GM18520 (cell line): Measurements from ENCODE around the gene N4BP2L2.
A peak's percentile ranks its signal among the peaks of the same experiment; 100 is the strongest.
"Not testable (repeated sequence)": the region's sequence is repeated elsewhere in the genome, so short reads cannot be mapped to it uniquely, and the experiment has no call there.

ENCODE experiments used
- ATAC-seq: cut with Tn5 transposase; IDR thresholded peaks from one replicate; pipeline ENCODE4 v1.9.1; 2021; ENCODE audit not compliant: unreplicated experiment

The N4BP2L2 gene

GRCh38 chr13:32538621-32539246 lies at the start of gene N4BP2L2:
N4BP2L2 (minus strand) TSS chr13:32538795; CDS start chr13:32537027, 1,768 bp downstream.
- peak; percentile 94 for ATAC-seq

- no peak for ATAC-seq
Measured at GRCh38 chr13:32587811-32588170, 49.2 kb upstream of the N4BP2L2 start.

DNA sequence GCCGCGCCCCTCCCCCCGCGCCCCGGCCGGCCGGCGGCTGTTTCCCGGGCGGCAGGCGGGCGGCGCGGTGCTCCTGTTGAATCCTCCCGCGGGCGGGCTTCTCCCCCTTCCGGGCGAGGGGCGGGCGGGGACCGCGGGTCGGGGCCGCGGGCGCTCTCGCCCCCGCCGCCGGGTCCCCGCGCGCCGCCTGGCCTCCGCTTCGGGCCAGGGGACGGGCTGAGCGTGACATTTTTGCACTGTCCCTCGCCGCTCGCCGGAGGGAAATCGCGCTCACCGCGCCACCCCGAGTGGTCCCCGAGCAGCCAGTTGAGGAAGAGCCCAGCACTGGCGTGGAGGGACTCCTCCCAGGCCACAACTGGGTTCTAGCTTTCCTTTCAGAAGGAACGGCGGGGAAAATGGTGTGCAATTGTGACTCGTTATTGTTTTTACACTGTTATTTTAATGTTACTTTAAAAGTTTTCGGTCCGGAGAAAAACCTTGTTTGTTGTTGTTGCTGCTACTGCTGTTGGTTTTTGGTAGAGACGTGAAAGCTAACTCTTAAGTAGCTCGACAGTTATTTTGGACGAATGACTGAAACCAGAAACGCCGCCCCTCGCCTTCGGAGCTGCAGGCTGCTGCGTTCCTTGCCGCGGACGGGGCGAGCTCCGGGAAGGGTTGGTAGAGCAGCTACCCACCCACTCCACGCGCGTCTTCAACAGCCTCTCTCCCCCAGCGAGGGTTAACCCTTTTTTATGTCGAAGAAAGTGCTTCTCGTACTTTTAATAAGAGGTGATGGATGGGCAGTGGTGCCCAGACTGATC lies 48.6 kb upstream of the N4BP2L2 start:
- peak; percentile 21 for ATAC-seq

DNA sequence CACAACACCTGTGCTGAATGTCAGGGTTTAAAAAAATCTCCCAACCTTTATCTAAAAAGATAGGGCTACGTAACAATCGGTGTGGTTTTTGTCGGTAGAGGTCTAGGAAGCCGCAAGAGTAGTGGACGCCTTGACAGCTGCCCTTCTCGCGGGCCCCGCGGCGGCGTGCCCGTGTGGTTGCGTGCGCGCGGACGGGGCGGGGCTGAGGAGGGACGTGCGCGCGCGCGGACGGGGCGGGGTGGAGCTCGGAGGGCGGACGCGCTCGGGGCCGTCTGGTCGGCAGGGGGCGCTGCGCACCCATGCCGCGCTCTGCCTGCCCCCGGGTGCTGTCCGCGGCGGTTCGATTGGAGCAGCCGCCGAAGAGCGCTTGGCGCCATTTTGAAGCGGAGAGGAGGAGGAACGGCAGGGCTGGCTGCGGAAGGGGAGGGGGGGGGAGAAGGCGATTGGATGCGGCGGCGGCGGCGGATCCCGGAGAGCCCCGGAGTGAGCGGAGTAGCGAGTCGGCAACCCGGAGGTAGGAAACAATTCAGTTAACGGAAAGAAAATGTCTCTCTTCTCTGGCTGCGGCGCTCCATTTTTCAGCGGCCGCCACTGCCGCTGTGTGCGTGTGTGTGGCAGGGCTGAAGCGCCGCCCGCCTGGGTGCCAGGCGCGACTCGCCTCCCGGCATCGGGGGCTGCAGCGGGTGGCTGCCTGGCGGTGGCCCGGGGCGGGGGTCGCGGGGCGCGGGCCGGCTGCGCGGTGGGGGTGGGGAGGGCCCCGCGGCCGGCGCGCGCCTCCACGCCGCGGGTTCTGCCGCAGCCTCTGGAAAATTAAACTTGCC lies 47.7 kb upstream of the N4BP2L2 start, which contains the start of gene PDS5B:
Gene PDS5B (plus strand): TSS at position 373 of the 821 bp plus-strand sequence. CDS start 62,321 bp downstream, outside the sequence.
- peak; percentile 81 for ATAC-seq

DNA sequence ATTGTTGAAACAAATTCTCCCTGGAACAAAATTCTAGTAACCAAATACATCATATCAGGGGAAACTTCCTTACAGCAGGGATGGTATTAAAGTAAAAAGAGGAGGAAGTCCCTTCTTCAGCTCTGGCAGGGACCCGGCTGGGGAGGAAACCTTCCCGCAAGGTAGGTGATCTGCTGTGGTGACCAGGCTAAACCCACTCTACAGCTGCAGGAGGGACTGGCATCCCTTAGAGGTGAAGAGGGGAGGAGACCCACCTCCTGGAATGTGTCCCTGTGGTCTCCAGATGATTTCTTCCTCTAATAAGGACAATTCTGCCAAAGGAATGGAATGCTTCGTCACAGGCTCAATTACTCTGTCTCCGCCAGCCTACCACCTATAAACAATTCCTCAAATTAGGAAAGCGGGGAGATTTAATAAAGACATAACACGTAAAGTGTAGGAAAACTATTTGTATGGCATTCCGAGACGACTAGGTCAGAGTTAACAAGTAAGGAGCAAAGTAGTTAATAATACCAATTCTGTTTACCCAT lies 47.0 kb upstream of the N4BP2L2 start:
- no peak for ATAC-seq

DNA sequence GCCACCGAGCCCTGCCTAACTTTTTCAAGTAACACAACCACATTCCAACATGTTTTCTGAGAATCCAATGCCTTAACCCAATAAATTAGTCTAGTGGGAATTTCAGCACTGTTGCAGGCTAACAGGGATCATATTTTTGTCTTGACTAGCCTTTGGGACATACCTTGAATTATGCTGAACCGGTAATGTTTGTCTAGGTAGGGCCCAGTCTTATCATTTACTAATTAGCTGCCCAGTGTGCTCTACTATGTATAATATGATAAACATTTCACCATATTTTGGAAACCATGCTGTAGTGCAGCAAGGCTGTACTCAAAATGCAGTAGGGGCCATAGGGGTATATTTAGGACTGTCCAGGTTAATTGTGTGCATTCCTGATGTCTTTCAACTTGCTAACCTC lies 44.4 kb upstream of the N4BP2L2 start:
- ATAC-seq, result no peak

DNA sequence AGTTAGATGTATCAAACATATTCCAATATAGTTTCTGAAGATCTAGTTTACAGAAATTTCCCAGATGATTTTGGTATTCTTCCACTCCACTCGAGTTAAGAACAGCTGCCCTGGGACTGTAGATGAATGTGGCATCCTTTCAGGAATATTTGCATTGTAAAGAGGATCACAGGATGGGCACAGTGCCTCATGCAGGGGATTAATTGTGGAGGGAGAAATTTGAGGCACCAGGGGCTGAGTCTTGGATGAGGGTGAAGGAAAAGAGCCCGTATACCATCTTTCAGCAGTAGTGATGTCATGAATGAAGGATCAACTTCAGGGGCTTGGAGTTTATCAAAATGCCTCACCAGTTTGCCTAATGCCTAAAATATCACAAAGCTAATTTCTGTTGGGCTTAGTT lies 43.7 kb upstream of the N4BP2L2 start:
- no peak for ATAC-seq

- ATAC-seq, result no peak
Measured at GRCh38 chr13:32581177-32581786, 42.7 kb upstream of the N4BP2L2 start.

DNA sequence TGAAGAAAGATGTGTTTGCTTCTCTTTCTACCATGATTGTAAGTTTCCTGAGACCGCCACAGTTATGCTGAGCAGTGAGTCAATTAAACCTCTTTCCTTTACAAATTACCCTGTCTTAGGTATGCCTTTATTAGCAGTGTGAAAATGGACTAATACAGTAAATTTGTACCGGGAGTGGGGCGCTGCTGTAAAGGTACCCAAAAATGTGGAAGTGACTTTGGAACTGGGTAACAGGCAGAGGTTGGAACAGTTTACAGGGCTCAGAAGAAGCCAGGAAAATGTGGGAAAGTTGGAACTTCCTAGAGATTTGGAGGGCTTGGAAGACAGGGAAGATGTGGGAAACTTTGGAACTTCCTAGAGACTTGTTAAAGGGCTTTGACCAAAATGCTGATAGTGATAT lies 38.4 kb upstream of the N4BP2L2 start:
- no peak for ATAC-seq

GRCh38 chr13:32575687-32576086 lies 37.1 kb upstream of the N4BP2L2 start:
- ATAC-seq, result not testable (repeated sequence)

DNA sequence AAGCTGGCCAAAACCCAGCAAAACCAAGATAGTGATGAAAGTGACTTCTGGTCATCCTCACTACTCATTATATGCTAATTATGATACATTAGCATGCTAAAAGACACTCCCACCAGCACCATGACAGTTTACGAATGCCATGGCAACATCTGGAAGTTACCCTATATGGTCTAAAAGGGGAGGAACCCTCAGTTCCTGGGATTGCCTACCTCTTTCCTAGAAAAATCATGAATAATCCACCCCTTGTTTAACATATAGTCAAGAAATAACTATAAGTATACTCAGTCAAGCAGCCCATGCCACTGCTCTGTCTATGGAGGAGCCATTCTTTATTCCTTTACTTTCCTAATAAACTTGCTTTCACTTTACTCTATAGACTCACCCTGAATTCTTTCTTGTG lies 22.2 kb upstream of the N4BP2L2 start:
- ATAC-seq, result not testable (repeated sequence)

DNA sequence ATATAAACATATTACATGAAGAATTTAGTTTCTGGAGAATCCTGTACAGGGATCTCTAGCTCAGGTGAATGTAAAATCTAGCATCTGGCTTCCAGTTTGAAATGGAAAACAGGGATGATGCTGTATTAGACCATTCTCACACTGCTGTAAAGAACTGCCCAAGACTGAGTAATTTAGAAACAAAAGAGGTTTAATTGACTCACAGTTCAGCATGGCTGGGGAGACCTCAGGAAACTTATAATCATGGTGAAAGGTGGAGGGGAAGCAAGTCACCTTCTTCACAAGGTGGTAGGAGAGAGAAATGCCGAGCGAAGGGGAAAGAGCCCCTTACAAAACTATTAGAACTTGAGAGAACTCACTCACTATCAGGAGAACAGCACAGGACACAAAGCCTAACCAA lies 17.0 kb upstream of the N4BP2L2 start:
- ATAC-seq, result no peak

DNA sequence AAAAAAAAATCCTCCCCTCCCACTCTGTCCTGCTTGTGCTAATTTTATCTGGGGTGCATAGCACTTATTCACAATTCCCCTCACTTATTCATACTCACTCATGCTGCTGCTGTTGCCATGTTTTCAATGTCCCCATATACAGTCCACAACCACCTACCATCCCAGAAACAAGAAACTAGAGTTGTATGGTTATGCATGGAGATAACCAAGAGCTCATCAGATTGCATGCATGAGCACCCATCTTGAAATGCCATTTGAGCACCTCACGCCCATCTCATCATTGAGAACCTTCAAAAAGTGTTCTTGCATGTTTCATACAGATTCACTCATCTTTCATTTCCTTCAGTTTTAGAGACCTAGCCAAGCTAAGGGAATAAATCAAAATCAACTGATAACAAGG lies 15.1 kb upstream of the N4BP2L2 start:
- ATAC-seq, result no peak

- no peak for ATAC-seq
Measured at GRCh38 chr13:32549788-32550187, 11.2 kb upstream of the N4BP2L2 start.

DNA sequence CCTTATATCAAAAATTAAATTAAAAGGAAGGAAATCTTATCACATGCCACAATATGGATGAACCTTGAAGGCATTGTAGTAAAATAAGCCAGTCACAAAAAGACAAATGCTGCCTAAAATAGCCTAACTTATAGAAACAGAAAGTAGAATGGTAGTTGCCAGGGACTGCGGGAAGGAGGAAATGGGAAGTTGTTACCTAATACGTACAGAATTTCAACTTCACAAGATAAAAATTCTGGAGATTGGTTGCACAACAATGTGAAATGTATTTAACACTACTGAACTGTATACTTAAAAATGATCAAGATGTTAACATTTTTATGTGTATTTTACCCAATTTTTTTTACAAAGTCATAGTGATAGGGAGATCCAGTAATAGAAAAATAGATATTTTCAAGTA lies 10.2 kb upstream of the N4BP2L2 start:
- no peak for ATAC-seq

DNA sequence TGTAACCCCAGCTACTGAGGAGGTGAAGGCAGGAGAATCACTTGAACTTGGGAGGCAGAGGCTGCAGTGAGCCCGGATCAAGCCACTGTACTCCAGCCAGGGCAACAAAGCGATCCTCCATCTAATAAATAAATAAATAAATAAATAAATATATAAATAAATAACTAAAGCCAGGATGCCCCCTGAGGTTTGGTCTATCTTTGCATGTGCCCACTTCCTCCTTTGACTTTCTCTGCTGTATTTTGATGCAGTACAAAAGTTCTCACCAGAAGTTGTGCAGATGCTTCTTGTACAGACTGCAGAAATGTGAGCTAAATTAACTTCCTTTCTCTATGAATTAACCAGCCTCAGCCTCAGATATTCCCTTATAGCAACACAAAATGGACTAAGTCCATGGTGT lies 6.5 kb upstream of the N4BP2L2 start:
- no peak for ATAC-seq

- no peak for ATAC-seq
Measured at GRCh38 chr13:32542221-32542620, 3.6 kb upstream of the N4BP2L2 start.

GRCh38 chr13:32538143-32538620 lies 413 bp downstream of the N4BP2L2 start:
- peak; percentile 47 for ATAC-seq

DNA sequence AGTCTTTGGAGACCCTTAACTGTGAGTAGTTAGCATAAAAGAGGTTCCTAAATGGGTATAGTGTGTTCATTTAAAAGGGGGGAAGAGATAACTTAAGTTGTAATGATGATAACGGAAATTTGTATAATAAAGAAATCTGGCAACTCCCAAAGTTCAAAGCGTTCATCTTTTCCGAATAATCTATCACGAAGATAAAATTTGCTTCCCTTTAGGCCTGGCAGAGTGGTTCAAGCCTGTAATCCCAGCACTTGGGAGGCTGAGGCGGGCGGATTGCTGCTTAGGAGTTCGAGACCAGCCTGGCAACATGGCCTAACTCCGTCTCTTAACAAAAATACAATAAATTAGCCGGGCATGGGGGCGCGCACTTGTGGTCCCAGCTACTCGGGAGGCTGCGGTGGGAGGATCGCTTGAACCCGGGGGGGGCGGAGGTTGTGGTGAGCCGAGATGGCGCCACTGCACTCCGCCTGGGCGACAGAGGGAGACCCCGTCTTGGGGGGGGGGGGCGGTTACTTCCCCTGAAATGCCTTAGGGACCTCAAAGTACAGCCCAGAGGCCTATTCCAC lies 934 bp downstream of the N4BP2L2 start:
- ATAC-seq, result no peak

DNA sequence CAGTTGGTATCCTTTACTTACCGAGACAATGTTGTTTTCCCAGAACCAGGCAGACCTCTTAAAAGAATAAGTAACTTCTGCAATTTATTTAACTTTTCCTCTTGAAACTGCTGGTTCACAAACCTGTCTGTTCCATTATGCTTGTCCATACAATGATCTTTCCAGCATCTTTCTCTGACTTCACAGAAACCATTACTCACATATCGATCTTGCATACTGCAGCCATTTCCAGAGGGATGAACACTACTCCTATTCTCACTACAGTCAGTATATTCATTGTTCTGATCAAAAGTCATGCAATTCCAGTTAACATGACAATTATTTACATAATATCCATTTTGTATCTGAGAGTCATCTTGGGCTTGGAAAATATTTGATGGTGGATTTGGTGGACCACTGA lies 2.8 kb downstream of the N4BP2L2 start:
- ATAC-seq, result no peak
